ENCODE measurements around the gene FAM187B. TPM values are rescaled to one million over a fixed set of nuclear protein-coding genes. Genes with fewer than 3 reads are reported as not detected.

The FAM187B gene
- total and polyA plus RNA-seq, 2 experiments from 2014 or later = not detected

- no peak overlapping the region for H3K4me3 ChIP-seq
- H3K27ac ChIP-seq = no peak overlapping the region
- H3K4me2 ChIP-seq = no peak overlapping the region
- 69% methylated on average over 2 of the region's 2 CpGs for WGBS (ENCODE audit: low lambda C conversion rate, missing lambda C conversion rate)
- H3K27me3 ChIP-seq = no peaks in the 10 kb centered on the region
- H3K79me2 ChIP-seq = no peaks in the 10 kb centered on the region
- H3K4me1 ChIP-seq (ENCODE audit: insufficient read depth) = no peaks in the 10 kb centered on the region
- no peaks in the 10 kb centered on the region for H3K9me3 ChIP-seq (ENCODE audit: low read depth)
- no peak overlapping the region for H2AFZ ChIP-seq
- no peaks in the 10 kb centered on the region for H3K36me3 ChIP-seq (replicated peaks; ENCODE audit: insufficient read depth, low read depth)
- no peak for TF ChIP-seq EZH2phosphoT487 (IDR thresholded peaks at IDR 0.05; ENCODE audit: low read depth, severe bottlenecking, unreplicated experiment)
- TF ChIP-seq CTCF (IDR thresholded peaks at IDR 0.05; ENCODE audit: poor library complexity) = no peak
- no peak for TF ChIP-seq EZH2 (IDR thresholded peaks at IDR 0.05; ENCODE audit: borderline replicate concordance)
- no peaks in the 10 kb centered on the region for H4K20me1 ChIP-seq (ENCODE audit: insufficient read depth, poor library complexity, severe bottlenecking)
- DNase-seq (ENCODE audit: low spot score) = no peak
- H3K9me2 ChIP-seq (replicated peaks; ENCODE audit: insufficient read depth) = no peaks in the 10 kb centered on the region
Measured at GRCh38 chr19:35178701-35179100, 49.8 kb downstream of the FAM187B start.

- TF ChIP-seq EZH2phosphoT487 (IDR thresholded peaks at IDR 0.05; ENCODE audit: low read depth, severe bottlenecking, unreplicated experiment) (no peak), CTCF (IDR thresholded peaks at IDR 0.05; ENCODE audit: poor library complexity) (no peak), EZH2 (IDR thresholded peaks at IDR 0.05; ENCODE audit: borderline replicate concordance) (no peak)
- Histone ChIP-seq H3K27ac (no peak overlapping the region), H3K9me3 (ENCODE audit: low read depth) (no peaks in the 10 kb centered on the region), H2AFZ (no peak overlapping the region), H3K4me2 (no peak overlapping the region), H3K4me3 (no peak overlapping the region), H3K79me2 (no peaks in the 10 kb centered on the region), H3K27me3 (no peaks in the 10 kb centered on the region), H4K20me1 (ENCODE audit: insufficient read depth, poor library complexity, severe bottlenecking) (no peaks in the 10 kb centered on the region), H3K36me3 (replicated peaks; ENCODE audit: insufficient read depth, low read depth) (no peaks in the 10 kb centered on the region), H3K9me2 (replicated peaks; ENCODE audit: insufficient read depth) (no peaks in the 10 kb centered on the region), H3K4me1 (ENCODE audit: insufficient read depth) (no peaks in the 10 kb centered on the region)
- no peak for DNase-seq (ENCODE audit: low spot score)
- 74% methylated on average over 7 of the region's 7 CpGs for WGBS (ENCODE audit: low lambda C conversion rate, missing lambda C conversion rate)
Measured at GRCh38 chr19:35177377-35178274, 50.9 kb downstream of the FAM187B start.

- 87% methylated on average over 3 of the region's 3 CpGs for WGBS (ENCODE audit: low lambda C conversion rate, missing lambda C conversion rate)
- no peak overlapping the region for H2AFZ ChIP-seq
- TF ChIP-seq EZH2 (IDR thresholded peaks at IDR 0.05; ENCODE audit: borderline replicate concordance) (no peak), EZH2phosphoT487 (IDR thresholded peaks at IDR 0.05; ENCODE audit: low read depth, severe bottlenecking, unreplicated experiment) (no peak), CTCF (IDR thresholded peaks at IDR 0.05; ENCODE audit: poor library complexity) (no peak)
Measured at GRCh38 chr19:35176181-35176570, 52.4 kb downstream of the FAM187B start.

More at GRCh38 chr19:35176181-35176570, 52.4 kb downstream of the FAM187B start:
- H3K4me1 ChIP-seq (ENCODE audit: insufficient read depth) = no peaks in the 10 kb centered on the region
- H3K79me2 ChIP-seq = no peaks in the 10 kb centered on the region
- H3K27me3 ChIP-seq = no peaks in the 10 kb centered on the region
- H3K9me3 ChIP-seq (ENCODE audit: low read depth) = no peaks in the 10 kb centered on the region
- no peak overlapping the region for H3K27ac ChIP-seq
- H3K9me2 ChIP-seq (replicated peaks; ENCODE audit: insufficient read depth) = no peaks in the 10 kb centered on the region
- no peaks in the 10 kb centered on the region for H4K20me1 ChIP-seq (ENCODE audit: insufficient read depth, poor library complexity, severe bottlenecking)
- H3K36me3 ChIP-seq (replicated peaks; ENCODE audit: insufficient read depth, low read depth) = no peaks in the 10 kb centered on the region
- no peak for DNase-seq (ENCODE audit: low spot score)
- H3K4me3 ChIP-seq = no peak overlapping the region
- H3K4me2 ChIP-seq = no peak overlapping the region

Other genes starting within 250 kb of the FAM187B start
- 34.8 and 35.4 TPM in 2 replicates for gene GRAMD1A, start 228.4 kb downstream of the FAM187B start, total RNA-seq
- 80.2 and 92.4 TPM in 2 replicates for gene GRAMD1A, start 228.4 kb downstream of the FAM187B start, polyA plus RNA-seq
- gene SCN1B, start 198.3 kb downstream of the FAM187B start, total RNA-seq = 0.20 and 0.60 TPM in 2 replicates
- gene SCN1B, start 198.3 kb downstream of the FAM187B start, polyA plus RNA-seq = 2.5 and 3.1 TPM in 2 replicates
- 150 and 162 TPM in 2 replicates for gene HPN, start 187.0 kb downstream of the FAM187B start, total RNA-seq
- gene HPN, start 187.0 kb downstream of the FAM187B start, polyA plus RNA-seq = 206 and 241 TPM in 2 replicates
- 225 and 235 TPM in 2 replicates for gene FXYD3, start 112.9 kb downstream of the FAM187B start, total RNA-seq
- 491 and 542 TPM in 2 replicates for gene FXYD3, start 112.9 kb downstream of the FAM187B start, polyA plus RNA-seq
- gene LGI4, start 93.7 kb downstream of the FAM187B start, total RNA-seq = 2.4 and 6.3 TPM in 2 replicates
- gene LGI4, start 93.7 kb downstream of the FAM187B start, polyA plus RNA-seq = 5.2 and 8.8 TPM in 2 replicates
- 2.9 and 7.5 TPM in 2 replicates for gene FXYD1, start 89.9 kb downstream of the FAM187B start, total RNA-seq
- gene FXYD1, start 89.9 kb downstream of the FAM187B start, polyA plus RNA-seq = 18.5 and 22.0 TPM in 2 replicates
- 0.27 TPM in 1 of 2 replicates, not detected in the other for gene FXYD7, start 85.5 kb downstream of the FAM187B start, total RNA-seq
- 0.22 and 0.46 TPM in 2 replicates for gene FXYD7, start 85.5 kb downstream of the FAM187B start, polyA plus RNA-seq
- 36.4 and 42.8 TPM in 2 replicates for gene FXYD5, start 74.0 kb downstream of the FAM187B start, total RNA-seq
- 81.1 and 90.2 TPM in 2 replicates for gene FXYD5, start 74.0 kb downstream of the FAM187B start, polyA plus RNA-seq
- gene LSR, start 20.3 kb upstream of the FAM187B start, total RNA-seq = 89.9 and 113 TPM in 2 replicates
- 255 and 296 TPM in 2 replicates for gene LSR, start 20.3 kb upstream of the FAM187B start, polyA plus RNA-seq
- gene USF2, start 40.2 kb upstream of the FAM187B start, total RNA-seq = 55.6 and 61.4 TPM in 2 replicates
- 30.2 and 35.0 TPM in 2 replicates for gene USF2, start 40.2 kb upstream of the FAM187B start, polyA plus RNA-seq
- 5.1 and 7.0 TPM in 2 replicates for gene HAMP, start 53.8 kb upstream of the FAM187B start, total RNA-seq
- gene HAMP, start 53.8 kb upstream of the FAM187B start, polyA plus RNA-seq = 49.3 and 55.8 TPM in 2 replicates
- 2.8 TPM in 1 of 2 replicates, not detected in the other for gene MAG, start 63.4 kb upstream of the FAM187B start, total RNA-seq
- 0.47 and 0.81 TPM in 2 replicates for gene MAG, start 63.4 kb upstream of the FAM187B start, polyA plus RNA-seq
- gene CD22, start 100.4 kb upstream of the FAM187B start, total RNA-seq = 1.6 and 3.5 TPM in 2 replicates
- gene CD22, start 100.4 kb upstream of the FAM187B start, polyA plus RNA-seq = 1.9 TPM in 1 of 2 replicates, not detected in the other
- not detected in 2 replicates for gene FFAR1, start 119.2 kb upstream of the FAM187B start, total RNA-seq
- not detected in 2 replicates for gene FFAR1, start 119.2 kb upstream of the FAM187B start, polyA plus RNA-seq
- gene FFAR3, start 129.7 kb upstream of the FAM187B start, total RNA-seq = 0.80 and 1.6 TPM in 2 replicates
- gene FFAR3, start 129.7 kb upstream of the FAM187B start, polyA plus RNA-seq = 2.4 TPM in 1 of 2 replicates, not detected in the other
- gene GPR42, start 142.3 kb upstream of the FAM187B start, total RNA-seq = not detected in 2 replicates
- 0.17 TPM in 1 of 2 replicates, not detected in the other for gene GPR42, start 142.3 kb upstream of the FAM187B start, polyA plus RNA-seq
- 0.16 and 0.20 TPM in 2 replicates for gene FFAR2, start 219.5 kb upstream of the FAM187B start, total RNA-seq
- gene FFAR2, start 219.5 kb upstream of the FAM187B start, polyA plus RNA-seq = 0.64 TPM in 1 of 2 replicates, not detected in the other

Measured in hepatocyte (in vitro differentiated cells).